ENCODE data around the gene DMAP1. TPM values are rescaled to one million over a fixed set of nuclear protein-coding genes. Genes with fewer than 3 reads are reported as not detected.

DMAP1 gene
- polyA plus RNA-seq, 4 donors = 53.2 to 74.3 (median 61.3) TPM

GRCh38 chr1:44225761-44226160 is 12.5 kb downstream of the DMAP1 start:
- DNase-seq (ENCODE audit: low read depth in 4 of 4, low spot score in 2 of 4) = no peak

DNA sequence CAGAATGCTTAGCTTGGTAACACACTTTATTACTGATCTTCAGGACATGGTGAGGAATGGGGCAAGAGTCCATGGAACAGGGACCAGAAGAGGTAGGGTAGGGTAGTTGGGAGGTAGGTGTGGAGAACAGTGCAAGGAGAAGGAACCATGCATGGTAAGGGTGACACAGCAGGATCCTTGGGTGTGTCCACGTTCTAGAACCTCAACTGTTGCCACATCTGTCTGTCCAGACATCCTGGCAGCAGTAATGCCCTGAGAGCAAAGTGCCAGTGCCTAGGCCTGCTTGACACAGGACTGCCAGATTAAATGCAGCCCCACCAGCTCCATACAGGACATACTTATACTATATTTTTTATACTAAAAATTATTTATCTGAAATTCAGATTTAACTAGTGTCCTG is 13.9 kb downstream of the DMAP1 start:
- no peak for DNase-seq (ENCODE audit: low read depth in 4 of 4, low spot score in 2 of 4)

- no peak for DNase-seq (ENCODE audit: low read depth in 4 of 4, low spot score in 2 of 4)
Observed at GRCh38 chr1:44228218-44228617, 14.9 kb downstream of the DMAP1 start.

- DNase-seq (ENCODE audit: low read depth in 4 of 4, low spot score in 2 of 4) = no peak
Observed at GRCh38 chr1:44229435-44230167, 16.3 kb downstream of the DMAP1 start.

GRCh38 chr1:44230796-44231195 is 17.5 kb downstream of the DMAP1 start:
- DNase-seq (ENCODE audit: low read depth in 4 of 4, low spot score in 2 of 4) = no peak

- no peak for DNase-seq (ENCODE audit: low read depth in 4 of 4, low spot score in 2 of 4)
Observed at GRCh38 chr1:44233593-44233992, 20.3 kb downstream of the DMAP1 start.

DNA sequence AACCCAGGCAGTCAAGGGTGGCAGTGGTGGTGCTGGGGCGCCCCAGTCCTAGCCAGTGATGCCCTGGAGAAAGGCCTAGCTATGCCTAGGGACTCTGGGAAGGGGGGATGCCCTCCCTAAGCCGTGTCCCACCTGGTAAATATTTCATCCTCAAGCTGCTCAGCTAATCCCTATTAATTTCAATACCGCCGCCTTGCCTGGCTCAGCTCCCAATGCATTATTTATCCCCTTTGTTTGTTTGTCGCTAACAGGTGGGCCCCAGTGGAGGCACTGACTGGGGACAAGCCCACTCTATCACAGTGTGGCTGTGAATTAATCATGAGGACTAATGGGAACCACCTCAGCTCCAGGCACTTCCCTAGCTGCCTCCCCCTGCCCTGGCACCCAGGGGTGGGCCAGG is 22.5 kb downstream of the DMAP1 start:
- DNase-seq (ENCODE audit: low read depth in 4 of 4, low spot score in 2 of 4) = no peak

DNA sequence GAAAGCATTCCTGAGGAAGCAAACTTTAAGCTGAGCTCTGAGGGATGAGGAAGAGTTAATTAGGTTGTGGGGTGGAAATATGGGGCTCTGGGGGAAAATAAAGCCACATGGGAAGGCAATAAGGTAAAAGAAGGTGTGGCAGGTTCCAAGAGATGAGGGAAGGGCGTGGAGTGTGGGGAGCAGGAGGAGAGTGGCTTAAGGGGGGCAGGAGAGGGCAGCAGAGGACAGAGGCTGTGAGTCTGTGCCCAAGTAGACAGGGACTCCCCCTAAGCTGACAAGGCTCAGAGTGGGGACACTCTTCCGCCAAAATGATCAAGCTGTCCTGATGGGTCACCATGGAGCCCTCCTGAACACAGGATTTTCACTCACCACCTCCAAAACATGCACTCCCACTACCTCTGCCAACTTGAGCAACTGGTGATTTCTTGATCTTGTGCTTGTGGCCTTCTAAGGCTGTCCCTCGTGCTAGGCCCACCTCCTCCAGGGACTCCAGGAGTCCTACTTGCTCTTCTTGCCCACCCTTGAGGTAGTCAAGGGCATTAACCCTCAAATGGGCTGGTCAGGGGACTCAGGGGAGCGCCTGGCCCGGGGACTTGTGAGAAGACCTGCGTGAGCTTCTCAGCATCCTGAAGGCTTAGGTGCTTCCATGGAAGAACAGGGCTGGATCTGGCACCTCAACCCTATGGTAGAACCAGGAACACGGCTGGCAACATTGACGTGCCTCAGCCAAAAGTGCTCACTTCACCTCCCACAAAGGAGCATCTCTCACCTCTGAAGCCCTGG is 23.4 kb downstream of the DMAP1 start:
- DNase-seq (ENCODE audit: low read depth in 4 of 4, low spot score in 2 of 4) = no peak

GRCh38 chr1:44237721-44238457 is 24.6 kb downstream of the DMAP1 start:
- DNase-seq (ENCODE audit: low read depth in 4 of 4, low spot score in 2 of 4) = peak; percentile 76 to 84 (median 80)

DNA sequence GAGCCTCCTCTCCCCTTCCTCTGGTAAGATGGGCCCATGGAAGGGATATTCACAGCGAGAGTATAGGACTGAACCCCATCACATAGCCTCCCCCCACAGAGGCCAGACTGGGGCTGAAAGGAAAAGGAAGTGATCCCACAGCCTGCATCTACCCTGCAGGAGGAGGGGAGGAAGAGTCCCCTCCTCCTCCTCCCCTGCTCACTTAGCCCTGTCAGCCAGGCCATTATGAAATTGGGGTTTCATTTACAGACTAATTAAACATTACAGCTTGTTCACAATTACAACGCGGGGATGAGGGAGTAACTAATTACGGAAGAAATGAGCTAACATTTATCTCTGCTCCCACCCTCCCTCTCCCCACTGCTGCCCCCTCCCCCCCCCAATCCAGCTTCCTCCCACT is 25.4 kb downstream of the DMAP1 start:
- no peak for DNase-seq (ENCODE audit: low read depth in 4 of 4, low spot score in 2 of 4)

DNA sequence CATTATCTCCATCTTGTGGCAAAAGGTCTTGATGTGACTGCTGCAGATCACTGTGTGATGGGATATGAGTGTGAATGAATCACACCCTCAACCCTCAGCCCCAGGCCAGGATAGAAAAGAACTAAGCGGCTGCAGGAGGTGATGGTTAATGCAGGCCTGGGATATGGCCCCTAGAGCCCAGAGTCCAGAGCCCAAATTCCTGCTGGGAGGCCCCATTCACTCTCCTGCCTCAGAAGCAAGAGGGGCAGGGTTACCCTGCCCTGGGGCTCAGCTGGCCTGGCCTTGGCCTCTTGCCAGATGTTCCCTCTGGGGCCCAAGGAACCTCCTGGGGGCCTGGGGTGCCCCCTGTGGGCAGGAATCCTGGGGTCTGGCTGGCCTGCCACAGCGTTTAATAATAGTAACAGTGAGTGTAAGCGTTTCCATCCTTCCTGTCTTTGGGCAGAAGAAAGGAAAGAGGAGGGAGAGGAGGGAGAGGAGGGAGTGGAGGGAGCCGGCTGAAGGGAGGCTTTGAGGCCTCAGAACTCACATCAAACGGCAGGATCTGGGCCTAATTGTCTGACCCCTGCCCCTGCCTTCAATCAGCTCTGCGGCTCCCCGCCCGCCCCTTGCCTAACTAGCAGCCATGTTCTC is 26.2 kb downstream of the DMAP1 start:
- no peak for DNase-seq (ENCODE audit: low read depth in 4 of 4, low spot score in 2 of 4)

DNA sequence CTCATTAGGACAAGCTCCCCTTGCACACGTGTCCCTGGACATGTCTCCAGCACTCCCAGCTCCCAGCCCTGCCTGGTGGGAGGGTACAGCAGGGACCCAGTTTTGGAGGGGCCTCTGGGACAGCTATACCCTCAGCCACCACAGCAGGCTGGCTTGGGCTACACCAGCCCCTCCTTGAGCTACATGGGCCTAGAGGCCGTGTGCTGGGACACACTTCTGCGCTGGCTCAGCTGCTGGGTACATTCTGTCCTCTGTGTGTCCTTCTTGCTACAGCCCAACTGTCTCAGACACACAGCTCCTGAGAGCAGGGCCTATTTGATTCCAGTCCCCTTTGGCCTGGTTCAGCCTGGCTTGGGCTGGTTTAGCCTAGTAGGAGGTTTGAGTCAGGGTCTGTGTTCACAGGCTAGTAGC is 26.7 kb downstream of the DMAP1 start:
- DNase-seq (ENCODE audit: low read depth in 4 of 4, low spot score in 2 of 4) = no peak

GRCh38 chr1:44240802-44241671 is 27.8 kb downstream of the DMAP1 start:
- DNase-seq (ENCODE audit: low read depth in 4 of 4, low spot score in 2 of 4) = no peak

GRCh38 chr1:44242746-44243145 is 29.5 kb downstream of the DMAP1 start:
- DNase-seq (ENCODE audit: low read depth in 4 of 4, low spot score in 2 of 4) = no peak

DNA sequence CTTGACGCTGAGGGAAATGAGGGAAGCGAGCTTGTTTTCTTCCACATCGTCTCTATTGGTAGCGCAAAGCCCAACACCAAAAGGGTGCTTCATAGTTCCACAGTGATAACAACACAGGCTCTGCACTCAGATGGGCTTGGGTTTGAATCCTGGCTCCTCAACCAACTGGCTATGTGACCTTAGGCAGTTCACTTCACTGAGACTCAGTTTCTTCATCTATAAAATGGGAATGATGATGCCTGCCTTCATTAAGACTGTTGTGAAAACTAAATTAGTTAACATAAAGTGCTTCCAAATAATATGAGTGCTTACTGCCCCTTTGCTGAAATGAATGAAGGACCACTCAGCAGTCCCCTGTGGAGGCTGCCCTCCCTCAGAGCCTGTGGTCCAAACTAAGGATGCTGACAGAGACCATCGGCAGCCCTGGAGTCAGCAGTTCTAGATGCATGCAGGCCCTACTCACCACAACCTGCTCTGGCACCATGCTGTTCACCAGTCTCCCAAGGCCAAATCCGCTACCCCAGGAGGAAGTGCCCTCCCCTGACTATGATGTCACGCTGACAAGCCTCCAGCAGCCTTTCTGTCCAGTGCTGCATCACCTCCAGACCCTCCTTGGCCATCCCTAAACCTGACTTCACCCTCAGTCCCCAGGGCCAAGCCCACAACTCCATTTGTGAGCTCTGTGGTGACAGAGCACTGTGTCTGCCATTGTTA is 30.7 kb downstream of the DMAP1 start:
- DNase-seq (ENCODE audit: low read depth in 4 of 4, low spot score in 2 of 4) = no peak

DNA sequence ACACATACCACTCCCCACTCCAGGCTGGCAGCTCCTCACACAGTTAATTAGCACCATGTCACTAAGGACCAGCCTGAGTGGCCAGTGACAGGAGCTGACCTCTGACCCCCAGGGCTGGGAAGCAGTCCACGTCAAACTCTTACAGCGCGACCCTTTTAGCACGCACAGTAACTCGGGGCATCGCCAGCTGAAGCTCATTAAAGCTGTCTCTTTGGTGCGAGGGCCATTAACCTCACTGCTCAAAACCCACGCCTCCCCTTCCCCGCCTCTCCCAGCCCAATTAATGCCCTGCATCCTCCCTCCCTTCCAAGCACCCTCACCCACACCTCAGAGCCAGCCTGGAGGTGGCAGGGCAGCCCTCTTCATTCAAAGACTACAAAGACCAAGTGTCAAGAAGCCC is 31.7 kb downstream of the DMAP1 start:
- DNase-seq (ENCODE audit: low read depth in 4 of 4, low spot score in 2 of 4) = no peak

- no peak for DNase-seq (ENCODE audit: low read depth in 4 of 4, low spot score in 2 of 4)
Observed at GRCh38 chr1:44246806-44247205, 33.5 kb downstream of the DMAP1 start.

GRCh38 chr1:44249543-44249942 is 36.3 kb downstream of the DMAP1 start:
- no peak for DNase-seq (ENCODE audit: low read depth in 4 of 4, low spot score in 2 of 4)

- DNase-seq (ENCODE audit: low read depth in 4 of 4, low spot score in 2 of 4) = no peak
Observed at GRCh38 chr1:44250068-44250781, 37.0 kb downstream of the DMAP1 start.
